Stimulated activated naive CD8-positive, alpha-beta T cell treated with anti-CD3 and anti-CD28 coated beads, Interleukin-15, amount 100 ng/mL, for 72 hours (primary cell): ENCODE data around the gene KIF16B.

ENCODE experiments used
- ATAC-seq: fragments of 150-1000 bp; cut with Tn5 transposase; 2 replicates; pipeline ENCODE4 v1.10.0; 2021; ENCODE audit warnings: mild to moderate bottlenecking, moderate library complexity
- DNase-seq, 2 donors: peaks; one replicate each; pipeline ENCODE4 v3.0.0; 2021 to 2022
- H3K27ac Mint-ChIP-seq, 2 donors: one replicate each; pipeline ENCODE4 v1.8.0; 2022; ENCODE audit warnings: mild to moderate bottlenecking in 2 of 2, mixed read lengths in 2 of 2, moderate library complexity in 2 of 2
- H3K27me3 Mint-ChIP-seq: one replicate; pipeline ENCODE4 v1.8.0; 2022; ENCODE audit warnings: mixed read lengths
- H3K4me1 Mint-ChIP-seq: one replicate; pipeline ENCODE4 v1.8.0; 2022; ENCODE audit warnings: mild to moderate bottlenecking, mixed read lengths
- H3K4me3 Mint-ChIP-seq, 2 donors: one replicate each; pipeline ENCODE4 v1.8.0; 2022; ENCODE audit warnings: mild to moderate bottlenecking in 2 of 2, mixed read lengths in 2 of 2, moderate library complexity in 1 of 2
- H3K9me3 Mint-ChIP-seq, 2 donors: one replicate each; pipeline ENCODE4 v1.8.0; 2022; ENCODE audit warnings: mixed read lengths in 2 of 2

The KIF16B gene

GRCh38 chr20:16296931-16297330 is 276.3 kb downstream of the KIF16B start:
- Mint-ChIP-seq H3K4me3 (no peak overlapping the region), H3K27ac (no peak overlapping the region), H3K4me1 (no peaks in the 10 kb centered on the region), H3K9me3 (peaks cover 5 to 19% of the 10 kb centered on the region in 2 donors), H3K27me3 (no peaks in the 10 kb centered on the region)
- no peak for ATAC-seq
- no peak for DNase-seq

GRCh38 chr20:16295534-16295933 is 277.7 kb downstream of the KIF16B start:
- no peak for ATAC-seq
- no peak for DNase-seq
- peaks cover 0 to 6% of the 10 kb centered on the region in 2 donors for H3K9me3 Mint-ChIP-seq
- H3K27ac Mint-ChIP-seq: no peak overlapping the region
- no peaks in the 10 kb centered on the region for H3K27me3 Mint-ChIP-seq
- H3K4me3 Mint-ChIP-seq: no peak overlapping the region
- no peaks in the 10 kb centered on the region for H3K4me1 Mint-ChIP-seq

- Mint-ChIP-seq H3K4me1 (no peaks in the 10 kb centered on the region), H3K27me3 (no peaks in the 10 kb centered on the region), H3K9me3 (peaks cover 0 to 6% of the 10 kb centered on the region in 2 donors), H3K27ac (no peak overlapping the region), H3K4me3 (no peak overlapping the region)
- ATAC-seq (no peak), DNase-seq (no peak)
These were observed 279.7 kb downstream of the KIF16B start for GRCh38 chr20:16293590-16293989.

- no peak overlapping the region for H3K27ac Mint-ChIP-seq
- H3K9me3 Mint-ChIP-seq: no peaks in the 10 kb centered on the region
- no peak for ATAC-seq
- H3K27me3 Mint-ChIP-seq: no peaks in the 10 kb centered on the region
- no peak overlapping the region for H3K4me3 Mint-ChIP-seq
- DNase-seq: no peak
- no peaks in the 10 kb centered on the region for H3K4me1 Mint-ChIP-seq
These were observed 280.9 kb downstream of the KIF16B start for GRCh38 chr20:16292226-16292880.

- DNase-seq (no peak), ATAC-seq (no peak)
- Mint-ChIP-seq H3K4me3 (no peak overlapping the region), H3K4me1 (no peaks in the 10 kb centered on the region), H3K27ac (no peak overlapping the region), H3K9me3 (no peaks in the 10 kb centered on the region), H3K27me3 (no peaks in the 10 kb centered on the region)
These were observed 282.9 kb downstream of the KIF16B start for GRCh38 chr20:16290358-16290757.

GRCh38 chr20:16287776-16288175 is 285.5 kb downstream of the KIF16B start:
- H3K4me1 Mint-ChIP-seq: no peaks in the 10 kb centered on the region
- no peaks in the 10 kb centered on the region for H3K27me3 Mint-ChIP-seq
- ATAC-seq (no peak), DNase-seq (no peak)
- H3K27ac Mint-ChIP-seq: no peak overlapping the region
- H3K4me3 Mint-ChIP-seq: no peak overlapping the region
- H3K9me3 Mint-ChIP-seq: peaks cover 0 to 20% of the 10 kb centered on the region in 2 donors

GRCh38 chr20:16286601-16287000 is 286.6 kb downstream of the KIF16B start:
- H3K27me3 Mint-ChIP-seq: no peaks in the 10 kb centered on the region
- DNase-seq (no peak), ATAC-seq (no peak)
- no peak overlapping the region for H3K27ac Mint-ChIP-seq
- H3K9me3 Mint-ChIP-seq: peaks cover 0 to 28% of the 10 kb centered on the region in 2 donors
- H3K4me3 Mint-ChIP-seq: no peak overlapping the region
- H3K4me1 Mint-ChIP-seq: no peaks in the 10 kb centered on the region

- H3K27me3 Mint-ChIP-seq: no peaks in the 10 kb centered on the region
These were observed 288.7 kb downstream of the KIF16B start for GRCh38 chr20:16284385-16285100.

GRCh38 chr20:16283978-16284377 is 289.3 kb downstream of the KIF16B start:
- Mint-ChIP-seq H3K27ac (no peak overlapping the region), H3K27me3 (no peaks in the 10 kb centered on the region), H3K9me3 (peaks cover 0 to 28% of the 10 kb centered on the region in 2 donors), H3K4me3 (no peak overlapping the region), H3K4me1 (no peaks in the 10 kb centered on the region)
- no peak for DNase-seq
- ATAC-seq: no peak

More at GRCh38 chr20:16284385-16285100, 288.7 kb downstream of the KIF16B start:
- no peak overlapping the region for H3K4me3 Mint-ChIP-seq
- H3K9me3 Mint-ChIP-seq: peaks cover 0 to 28% of the 10 kb centered on the region in 2 donors
- no peak overlapping the region for H3K27ac Mint-ChIP-seq
- DNase-seq (no peak), ATAC-seq (no peak)
- no peaks in the 10 kb centered on the region for H3K4me1 Mint-ChIP-seq

GRCh38 chr20:16283307-16283706 is 289.9 kb downstream of the KIF16B start:
- ATAC-seq (no peak), DNase-seq (no peak)
- Mint-ChIP-seq H3K9me3 (peaks cover 0 to 28% of the 10 kb centered on the region in 2 donors), H3K4me3 (no peak overlapping the region), H3K27ac (no peak overlapping the region), H3K27me3 (no peaks in the 10 kb centered on the region), H3K4me1 (no peaks in the 10 kb centered on the region)

- Mint-ChIP-seq H3K27me3 (no peaks in the 10 kb centered on the region), H3K4me3 (no peak overlapping the region), H3K9me3 (peaks cover 0 to 28% of the 10 kb centered on the region in 2 donors), H3K27ac (no peak overlapping the region), H3K4me1 (no peaks in the 10 kb centered on the region)
- DNase-seq (no peak), ATAC-seq (no peak)
These were observed 293.0 kb downstream of the KIF16B start for GRCh38 chr20:16280219-16280618.

- no peaks in the 10 kb centered on the region for H3K4me1 Mint-ChIP-seq
- H3K27ac Mint-ChIP-seq: no peak overlapping the region
- ATAC-seq (no peak), DNase-seq (no peak)
- H3K4me3 Mint-ChIP-seq: no peak overlapping the region
- peaks cover 0 to 23% of the 10 kb centered on the region in 2 donors for H3K9me3 Mint-ChIP-seq
- no peaks in the 10 kb centered on the region for H3K27me3 Mint-ChIP-seq
These were observed 293.9 kb downstream of the KIF16B start for GRCh38 chr20:16279320-16279719.

- Mint-ChIP-seq H3K4me1 (no peaks in the 10 kb centered on the region), H3K27me3 (no peaks in the 10 kb centered on the region), H3K27ac (peak overlapping the region in 1 of 2 donors; percentile 67), H3K4me3 (no peak overlapping the region), H3K9me3 (peaks cover 0 to 14% of the 10 kb centered on the region in 2 donors)
- ATAC-seq: no peak
- DNase-seq: no peak
These were observed 299.3 kb downstream of the KIF16B start for GRCh38 chr20:16273812-16274555.

GRCh38 chr20:16272780-16273360 is 300.4 kb downstream of the KIF16B start:
- Mint-ChIP-seq H3K9me3 (peaks cover 0 to 20% of the 10 kb centered on the region in 2 donors), H3K4me3 (no peak overlapping the region), H3K4me1 (no peaks in the 10 kb centered on the region), H3K27ac (no peak overlapping the region), H3K27me3 (no peaks in the 10 kb centered on the region)
- DNase-seq: no peak
- ATAC-seq: no peak

- no peaks in the 10 kb centered on the region for H3K27me3 Mint-ChIP-seq
- no peak overlapping the region for H3K4me3 Mint-ChIP-seq
- DNase-seq (no peak), ATAC-seq (no peak)
- peaks cover 8 to 34% of the 10 kb centered on the region in 2 donors for H3K9me3 Mint-ChIP-seq
- peak overlapping the region in 1 of 2 donors; percentile 27 for H3K27ac Mint-ChIP-seq
- no peaks in the 10 kb centered on the region for H3K4me1 Mint-ChIP-seq
These were observed 301.8 kb downstream of the KIF16B start for GRCh38 chr20:16271450-16271849.
